ENCODE measurements around the gene FHOD1. TPM values are rescaled to one million over a fixed set of nuclear protein-coding genes. Genes with fewer than 3 reads are reported as not detected.

The FHOD1 gene
- total RNA-seq, 2 experiments from 2014 or later, result 16.5 to 55.0 TPM

DNA sequence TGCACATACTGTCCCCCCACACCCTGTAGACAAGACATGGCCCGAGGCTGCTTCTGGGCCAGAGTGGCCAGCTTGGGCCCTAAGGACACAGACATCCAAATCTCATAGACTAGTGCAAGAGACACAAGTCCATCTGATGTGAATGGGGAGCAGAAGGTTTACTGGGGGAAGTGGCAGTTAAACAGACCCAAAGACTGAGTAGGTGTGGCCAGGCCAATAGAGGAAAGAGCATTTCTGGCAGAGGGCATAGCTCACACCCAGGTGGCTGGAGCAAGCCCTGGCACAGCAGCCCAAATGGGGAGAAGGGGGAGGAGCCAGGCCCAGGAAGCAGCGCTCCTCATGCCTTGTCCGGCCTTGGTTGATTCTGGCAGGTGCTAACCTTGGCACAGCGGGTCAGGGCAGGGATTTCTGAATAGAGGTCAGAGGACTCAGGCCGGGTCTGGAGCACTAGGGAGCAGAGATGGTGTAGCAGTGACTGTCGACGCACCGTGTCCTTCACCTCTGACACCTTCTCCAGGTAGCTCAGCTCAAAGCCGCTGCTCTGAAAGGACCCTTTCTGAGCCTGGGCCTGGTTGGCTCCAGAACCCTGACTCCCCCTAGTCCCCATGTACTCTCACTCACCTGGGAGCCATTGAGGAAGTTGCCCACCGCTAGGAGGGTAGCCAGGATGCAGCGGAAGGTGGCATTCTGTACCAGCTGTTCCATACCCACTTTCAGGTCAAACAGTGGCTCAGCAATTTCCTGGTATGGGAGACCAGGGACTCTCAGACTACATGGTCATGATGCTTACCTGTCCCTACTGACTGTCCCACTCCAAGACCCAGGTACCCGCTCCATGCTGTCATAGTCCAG lies 16.2 kb downstream of the FHOD1 start:
- no peak overlapping the region for H3K4me2 ChIP-seq (ENCODE audit: low read length)
- no peaks in the 10 kb centered on the region for H3K9me3 ChIP-seq (ENCODE audit: low read length)
- ChIA-PET POLR2A (interaction anchor here (1.3 kb wide), 1 partner anchor 14 kb away, joined by 3 read pairs; no protein-coding TSS in a partner anchor), CTCF (ENCODE audit: unreplicated experiment) (no interaction called here)
- H3K4me1 ChIP-seq (ENCODE audit: insufficient read depth, low read length, poor library complexity, severe bottlenecking), result peaks cover 16% of the 10 kb centered on the region
- no peak overlapping the region for H3K4me3 ChIP-seq (ENCODE audit: low read depth, low read length, poor library complexity, severe bottlenecking)
- no peak overlapping the region for H2AFZ ChIP-seq (ENCODE audit: low read length)
- no peaks in the 10 kb centered on the region for H3K9me2 ChIP-seq (ENCODE audit: insufficient read depth, low read length)
- H4K20me1 ChIP-seq (ENCODE audit: insufficient read depth, low read length), result no peaks in the 10 kb centered on the region
- no peak for DNase-seq (ENCODE audit: low spot score)
- intact Hi-C loops (cut with micrococcal nuclease; ENCODE audit: unreplicated experiment), result no loop called here
- peaks cover 13% of the 10 kb centered on the region for H3K79me2 ChIP-seq (ENCODE audit: insufficient read depth, low read depth, low read length)
- peaks cover 55% of the 10 kb centered on the region for H3K36me3 ChIP-seq (ENCODE audit: insufficient read depth, low read length)
- H3K27ac ChIP-seq (ENCODE audit: low read depth, low read length, poor library complexity, severe bottlenecking), result no peak overlapping the region
- no TSS peak for BruUV-seq (replicated peaks)
- no peak for TF ChIP-seq CTCF (conservative IDR thresholded peaks at IDR 0.05; ENCODE audit: low read length)

DNA sequence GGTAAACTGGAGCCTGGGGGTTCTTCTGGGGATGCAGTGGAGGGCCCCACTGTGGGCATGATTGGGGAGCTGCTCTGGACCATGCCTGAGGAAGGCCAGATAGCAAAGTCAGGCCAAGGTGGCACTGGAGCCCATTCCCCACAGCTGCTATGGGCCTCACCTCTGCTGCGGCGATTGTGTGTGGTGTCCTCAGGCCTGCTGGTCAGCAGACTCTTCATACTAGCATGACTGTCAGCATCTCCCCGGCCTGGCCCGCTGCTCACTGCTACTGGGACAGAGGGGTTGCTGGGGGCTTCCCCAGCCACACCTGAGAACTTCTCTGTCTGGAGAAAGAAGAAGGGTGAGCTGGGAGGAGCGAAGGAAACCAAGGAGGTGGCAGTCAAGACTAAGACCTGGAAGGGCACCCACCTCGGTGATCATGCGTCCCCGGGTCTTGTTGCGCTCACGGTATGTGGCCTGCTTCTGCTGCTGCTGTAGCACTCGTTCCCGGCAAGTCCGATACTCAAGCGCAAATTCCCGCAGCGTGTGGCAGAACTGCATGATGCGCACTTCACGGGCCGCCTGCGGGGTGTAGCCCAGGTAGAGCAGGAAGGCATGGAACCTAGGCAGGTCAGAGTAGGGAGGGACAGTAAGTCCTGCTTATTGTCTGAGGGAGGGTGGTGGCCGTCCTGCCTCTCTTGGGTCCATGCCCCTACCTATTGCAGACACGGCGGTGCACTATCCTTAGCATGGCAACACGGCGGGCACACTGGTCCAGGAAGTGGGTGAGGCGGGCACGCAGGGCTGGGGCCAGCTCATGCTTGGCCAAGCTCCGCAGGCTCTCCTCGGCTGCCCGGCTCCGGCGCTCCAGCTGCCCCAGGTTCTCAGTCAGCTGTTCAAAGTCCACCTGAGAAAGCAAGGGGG lies 17.1 kb downstream of the FHOD1 start:
- no peak for DNase-seq (ENCODE audit: low spot score)
- no peak for TF ChIP-seq EZH2phosphoT487 (IDR thresholded peaks at IDR 0.05; ENCODE audit: borderline replicate concordance, low read depth, low read length)
- no peak for TF ChIP-seq CTCF (conservative IDR thresholded peaks at IDR 0.05; ENCODE audit: low read length)
- no peak overlapping the region for H3K4me2 ChIP-seq (ENCODE audit: low read length)
- H2AFZ ChIP-seq (ENCODE audit: low read length), result no peak overlapping the region
- CTCF ChIA-PET (ENCODE audit: unreplicated experiment), result no interaction called here
- no TSS peak for BruUV-seq (replicated peaks)
- H3K4me1 ChIP-seq (ENCODE audit: insufficient read depth, low read length, poor library complexity, severe bottlenecking), result peaks cover 18% of the 10 kb centered on the region
- H3K4me3 ChIP-seq (ENCODE audit: low read depth, low read length, poor library complexity, severe bottlenecking), result no peak overlapping the region
- no peaks in the 10 kb centered on the region for H3K9me2 ChIP-seq (ENCODE audit: insufficient read depth, low read length)
- POLR2A ChIA-PET, result interaction anchor here (1.3 kb wide), 1 partner anchor 15 kb away, joined by 3 read pairs; no protein-coding TSS in a partner anchor
- H3K79me2 ChIP-seq (ENCODE audit: insufficient read depth, low read depth, low read length), result peaks cover 13% of the 10 kb centered on the region
- H4K20me1 ChIP-seq (ENCODE audit: insufficient read depth, low read length), result no peaks in the 10 kb centered on the region
- no peak overlapping the region for H3K27ac ChIP-seq (ENCODE audit: low read depth, low read length, poor library complexity, severe bottlenecking)
- H3K9me3 ChIP-seq (ENCODE audit: low read length), result no peaks in the 10 kb centered on the region
- H3K36me3 ChIP-seq (ENCODE audit: insufficient read depth, low read length), result peaks cover 50% of the 10 kb centered on the region
- intact Hi-C loops (cut with micrococcal nuclease; ENCODE audit: unreplicated experiment), result loop anchor here (5.0 kb wide), 1 partner anchor 213 kb away; no protein-coding TSS in a partner anchor

All from OCI-LY7 (cell line).